H1 (cell line): ENCODE results near the gene CDKL1. TPM values are rescaled to one million over a fixed set of nuclear protein-coding genes. Genes with fewer than 3 reads are reported as not detected.

Experiments
- CTCF ChIA-PET: fragments of 300-600 bp; sonication (Branson Sonifier 250); formaldehyde crosslinking; loops from one replicate; lab custom pipeline; 2021; ENCODE audit not compliant: partially characterized antibody; lab: Charles Lee
- POLR2A ChIA-PET: fragments of 300-600 bp; sonication (Branson Sonifier 250); formaldehyde crosslinking; loops from one replicate; lab custom pipeline; 2021; ENCODE audit warnings: inconsistent platforms; ENCODE audit not compliant: partially characterized antibody; lab: Charles Lee
- DNase-seq, 2 experiments: peaks; one replicate each; pipeline versions ENCODE4 v3.0.0 to v3.0.0-alpha.2; 2010 to 2022; ENCODE audit warnings: low spot score in 2 of 2, low read depth in 1 of 2, mixed read lengths in 1 of 2
- FAIRE-seq: peaks from 2 replicates; lab custom pipeline; 2011; peaks lifted over from hg19 to GRCh38; lab: Jason Lieb, UNC
- H2AFZ ChIP-seq: 2 replicates; pipeline ENCODE4 v1.8.1; 2012; ENCODE audit warnings: low read length, inconsistent platforms
- H2AK5ac ChIP-seq: 2 replicates; pipeline ENCODE4 v1.6.1; 2013; ENCODE audit warnings: low read depth, low read length
- H2BK120ac ChIP-seq: replicated peaks from 2 replicates; pipeline ENCODE3; 2013; ENCODE audit warnings: low read depth, low read length, inconsistent platforms
- H2BK12ac ChIP-seq: 2 replicates; pipeline ENCODE4 v1.6.1; 2013; ENCODE audit warnings: low read depth, low read length
- H2BK15ac ChIP-seq: 2 replicates; pipeline ENCODE4 v1.6.1; 2013; ENCODE audit warnings: low read length
- H2BK20ac ChIP-seq: 2 replicates; pipeline ENCODE4 v1.6.1; 2013; ENCODE audit warnings: low read length
- H2BK5ac ChIP-seq: 2 replicates; pipeline ENCODE4 v1.6.1; 2013; ENCODE audit warnings: low read depth, low read length
- H3K14ac ChIP-seq: 2 replicates; pipeline ENCODE4 v1.6.1; 2013; ENCODE audit warnings: inconsistent platforms; ENCODE audit not compliant: insufficient read length
- H3K18ac ChIP-seq: 2 replicates; pipeline ENCODE4 v1.6.1; 2013; ENCODE audit warnings: low read length; ENCODE audit errors: extremely low read depth
- H3K23ac ChIP-seq: 2 replicates; pipeline ENCODE4 v1.6.1; 2013; ENCODE audit warnings: inconsistent platforms; ENCODE audit not compliant: insufficient read length
- H3K23me2 ChIP-seq: 2 replicates; pipeline ENCODE4 v1.6.1; 2013; ENCODE audit warnings: low read depth, low read length
- H3K27ac ChIP-seq: 2 replicates; pipeline ENCODE4 v1.6.1; 2011; ENCODE audit warnings: low read depth, low read length, inconsistent platforms
- H3K27me3 ChIP-seq, 4 experiments: replicated peaks in 1 of 4; 1 replicate in 1 of 4; 2 replicates in 3 of 4; pipeline versions ENCODE4 v1.6.1 to v1.8.1; 2011 to 2013; ENCODE audit warnings: low read length in 3 of 4, mild to moderate bottlenecking in 3 of 4, inconsistent platforms in 2 of 4, mixed read lengths in 2 of 4, moderate library complexity in 1 of 4; ENCODE audit not compliant: control insufficient read depth in 3 of 4, insufficient read depth in 3 of 4; ENCODE audit errors: extremely low read depth in 1 of 4
- H3K36me3 ChIP-seq, 4 experiments: 2 replicates each; pipeline versions ENCODE4 v1.6.1 to v1.8.1; 2011 to 2013; ENCODE audit warnings: mild to moderate bottlenecking in 4 of 4, low read length in 3 of 4, moderate library complexity in 2 of 4, control low read depth in 1 of 4, inconsistent platforms in 1 of 4; ENCODE audit not compliant: insufficient read depth in 4 of 4, control insufficient read depth in 2 of 4
- H3K4ac ChIP-seq: replicated peaks from 2 replicates; pipeline ENCODE3; 2013; ENCODE audit warnings: low read length, low read depth, mixed read lengths, inconsistent platforms; ENCODE audit not compliant: insufficient read length
- H3K4me1 ChIP-seq, 4 experiments: replicated peaks in 1 of 4; 1 replicate in 1 of 4; 2 replicates in 3 of 4; pipeline versions ENCODE4 v1.6.1 to v1.8.1; 2011 to 2013; ENCODE audit warnings: low read length in 3 of 4, inconsistent platforms in 2 of 4, mixed read lengths in 1 of 4; ENCODE audit not compliant: insufficient read depth in 4 of 4, control insufficient read depth in 3 of 4
- H3K4me2 ChIP-seq, 2 experiments: 2 replicates each; pipeline versions ENCODE4 v1.6.1 to v1.8.1; 2011 to 2013; ENCODE audit warnings: low read depth in 2 of 2, low read length in 2 of 2, control low read depth in 1 of 2, inconsistent platforms in 1 of 2, mild to moderate bottlenecking in 1 of 2; ENCODE audit not compliant: insufficient read depth in 1 of 2
- H3K4me3 ChIP-seq, 4 experiments: fragments of 200-600, 300-600 bp in 1 of 4; sonication (generic), shearing (Covaris generic), sonication (Bioruptor Twin) in 1 of 4; 2 replicates each; pipeline versions ENCODE4 v1.5.1 to v1.8.1; 2011 to 2016; ENCODE audit warnings: low read length in 4 of 4, low read depth in 3 of 4, control low read depth in 2 of 4, inconsistent platforms in 2 of 4, mild to moderate bottlenecking in 2 of 4, mixed read lengths in 1 of 4, moderate library complexity in 1 of 4; ENCODE audit not compliant: insufficient read depth in 2 of 4; ENCODE audit errors: extremely low read depth in 1 of 4
- H3K56ac ChIP-seq: replicated peaks from 2 replicates; pipeline ENCODE3; 2013; ENCODE audit warnings: low read depth, mild to moderate bottlenecking, mixed read lengths, low read length, inconsistent platforms; ENCODE audit not compliant: insufficient read length
- H3K79me1 ChIP-seq: 2 replicates; pipeline ENCODE4 v1.6.1; 2013; ENCODE audit warnings: low read depth, low read length, control low read depth
- H3K79me2 ChIP-seq, 2 experiments: 2 replicates each; pipeline versions ENCODE4 v1.6.1 to v1.8.1; 2012 to 2013; ENCODE audit warnings: low read length in 2 of 2, mild to moderate bottlenecking in 2 of 2, inconsistent platforms in 1 of 2; ENCODE audit not compliant: insufficient read depth in 2 of 2, control insufficient read depth in 1 of 2
- H3K9ac ChIP-seq, 4 experiments: replicated peaks in 1 of 4; 1 replicate in 1 of 4; 2 replicates in 3 of 4; pipeline versions ENCODE4 v1.6.1 to v1.8.1; 2011 to 2013; ENCODE audit warnings: low read depth in 3 of 4, low read length in 3 of 4, control low read depth in 2 of 4, mild to moderate bottlenecking in 2 of 4, moderate library complexity in 2 of 4, inconsistent platforms in 1 of 4; ENCODE audit errors: extremely low read depth in 1 of 4
- H3K9me3 ChIP-seq, 2 experiments: 2 replicates each; pipeline versions ENCODE4 v1.6.1 to v1.8.1; 2012 to 2013; ENCODE audit warnings: mild to moderate bottlenecking in 2 of 2, moderate library complexity in 2 of 2, control low read depth in 1 of 2, inconsistent platforms in 1 of 2, low read depth in 1 of 2, low read length in 1 of 2, mixed read lengths in 1 of 2; ENCODE audit not compliant: insufficient read depth in 2 of 2
- H4K20me1 ChIP-seq, 2 experiments: replicated peaks in 1 of 2; 2 replicates each; pipeline versions ENCODE3 to v1.8.1; 2011 to 2013; ENCODE audit warnings: inconsistent platforms in 2 of 2, low read length in 2 of 2, mild to moderate bottlenecking in 1 of 2; ENCODE audit not compliant: insufficient read depth in 2 of 2, control insufficient read depth in 1 of 2
- H4K5ac ChIP-seq: 2 replicates; pipeline ENCODE4 v1.6.1; 2013; ENCODE audit warnings: low read length, low read depth, mixed read lengths, inconsistent platforms; ENCODE audit not compliant: insufficient read length
- H4K8ac ChIP-seq: 2 replicates; pipeline ENCODE4 v1.8.0; 2013; ENCODE audit warnings: mild to moderate bottlenecking, moderate library complexity, low read length, inconsistent platforms; ENCODE audit not compliant: insufficient read depth; ENCODE audit errors: extremely low read depth
- H4K91ac ChIP-seq: replicated peaks from 2 replicates; pipeline ENCODE3; 2013; ENCODE audit warnings: low read length, mixed read lengths, inconsistent platforms; ENCODE audit not compliant: insufficient read length
- ASH2L ChIP-seq: fragments of 200-600, 300-600 bp; sonication (generic); IDR thresholded peaks from one replicate; pipeline ENCODE4 v1.7.1; 2017; ENCODE audit warnings: low read length
- CBX8 ChIP-seq: fragments of 300-800, 300-1000 bp; sonication (generic); IDR thresholded peaks from 2 replicates; pipeline ENCODE4 v1.7.1; 2016; ENCODE audit warnings: low read depth, low read length, borderline replicate concordance
- CTCF ChIP-seq, 3 experiments: IDR thresholded peaks; 1 replicate in 2 of 3; 2 replicates in 1 of 3; pipeline versions ENCODE4 v1.5.1 to v1.6.1; 2011; ENCODE audit warnings: low read length in 3 of 3, mild to moderate bottlenecking in 3 of 3, inconsistent platforms in 2 of 3, low read depth in 1 of 3, moderate library complexity in 1 of 3; ENCODE audit not compliant: insufficient read depth in 1 of 3; ENCODE audit errors: control extremely low read depth in 1 of 3
- EZH2 ChIP-seq: fragments of 200-600 bp; sonication (generic); IDR thresholded peaks from 2 replicates; pipeline ENCODE4 v1.7.1; 2012; ENCODE audit warnings: low read depth, mild to moderate bottlenecking, moderate library complexity, low read length, inconsistent platforms; ENCODE audit not compliant: severe bottlenecking
- JUN ChIP-seq: IDR thresholded peaks from 2 replicates; pipeline ENCODE4 v1.6.1; 2011; ENCODE audit warnings: low read depth, mild to moderate bottlenecking, improper control_type of control experiment, low read length
- NANOG ChIP-seq: IDR thresholded peaks from 2 replicates; pipeline ENCODE4 v1.6.1; 2011; ENCODE audit warnings: low read length, low read depth, mild to moderate bottlenecking, inconsistent platforms; ENCODE audit not compliant: insufficient read depth, poor library complexity, severe bottlenecking
- POLR2A ChIP-seq, 2 experiments: IDR thresholded peaks; 1 replicate in 1 of 2; 2 replicates in 1 of 2; pipeline ENCODE4 v1.6.1; 2011; ENCODE audit warnings: low read depth in 2 of 2, low read length in 2 of 2, mild to moderate bottlenecking in 2 of 2; ENCODE audit errors: control extremely low read depth in 1 of 2
- RBBP5 ChIP-seq: IDR thresholded peaks from 2 replicates; pipeline ENCODE4 v1.7.1; 2012; ENCODE audit warnings: low read depth, mild to moderate bottlenecking, inconsistent platforms, low read length, moderate library complexity, borderline replicate concordance
- RXRA ChIP-seq: IDR thresholded peaks from 2 replicates; pipeline ENCODE4 v1.6.1; 2011; ENCODE audit warnings: low read depth, mild to moderate bottlenecking, low read length, moderate library complexity; ENCODE audit not compliant: insufficient read depth
- TBP ChIP-seq: IDR thresholded peaks from 2 replicates; pipeline ENCODE4 v1.6.1; 2011; ENCODE audit warnings: low read depth, low read length, improper control_type of control experiment
- WGBS, 2 experiments: shearing (Covaris generic) in 1 of 2; methylation state at CpG; one replicate each; pipeline versions ENCODE4 v1.1.6 to v1.1.7; 2013 to 2015; ENCODE audit warnings: low lambda C conversion rate in 2 of 2, mixed read lengths in 2 of 2, inconsistent platforms in 1 of 2, low coverage in 1 of 2, missing lambda C conversion rate in 1 of 2; ENCODE audit not compliant: insufficient replicate concordance in 2 of 2, insufficient coverage in 1 of 2, insufficient read length in 1 of 2; ENCODE audit errors: extremely low coverage in 1 of 2, missing lambda C conversion rate in 1 of 2; 5-methylcytosine and 5-hydroxymethylcytosine counted together
- polyA plus RNA-seq, 7 experiments: library from polyadenylated mRNA; depleted of rRNA in 3 of 7; stranded (reverse) in 5 of 7; unstranded in 2 of 7; fragments of >200 nt in 5 of 7; fragments of 200-250 nt in 2 of 7; gene quantifications; 1 replicate in 5 of 7; 2 replicates in 1 of 7; 4 replicates in 1 of 7; pipeline versions ENCODE4 v1.2.1 to v1.2.3, GENCODE V29; 2011 to 2013; ENCODE audit warnings: missing spikeins in 2 of 7, mixed read lengths in 2 of 7
- total RNA-seq: library from RNA; stranded (reverse); fragmentation: NEBNext Ultra II Directional; extraction: Animal tissue kit (Norgen Biotek cat#: 25700); gene quantifications from 2 replicates; pipeline ENCODE4 v1.2.1, GENCODE V29; 2021
- TF ChIP-seq, protein P1 (sequence below): IDR thresholded peaks from 2 replicates; pipeline ENCODE4 v1.6.1; 2012; ENCODE audit warnings: inconsistent platforms

The CDKL1 gene
- total and polyA plus RNA-seq, 2 of the 8 experiments (the other 6 are each of a cell fraction or from before 2014, with no cell fraction given) = 1.2 to 2.2 TPM

GRCh38 chr14:50410071-50410470, 13.4 kb upstream of the CDKL1 start:
- H3K4ac ChIP-seq = no peak overlapping the region
- no peak overlapping the region for H2BK120ac ChIP-seq
- 94% methylated on average over 3 of the region's 3 CpGs; no CpG with 5 or more reads in 1 of the 2 experiments for WGBS, 2 experiments
- no peaks in the 10 kb centered on the region for H3K36me3 ChIP-seq
- FAIRE-seq (no peak), DNase-seq (no peak)
- H4K8ac ChIP-seq = no peak overlapping the region
- H3K4me1 ChIP-seq = no peaks in the 10 kb centered on the region
- no peak overlapping the region for H3K27ac ChIP-seq
- H2BK12ac ChIP-seq = no peak overlapping the region
- H2BK5ac ChIP-seq = no peak overlapping the region
- H3K18ac ChIP-seq = no peak overlapping the region
- no peak overlapping the region for H4K91ac ChIP-seq
- no peak overlapping the region for H3K23ac ChIP-seq
- ChIA-PET CTCF (interaction anchor here (1.2 kb wide), 2 partner anchors 8 to 11 kb away, joined by 4 to 5 read pairs; no protein-coding TSS in a partner anchor), POLR2A (interaction anchor here (1.7 to 2.4 kb wide), 2 partner anchors 9 to 11 kb away, joined by 3 to 8 read pairs; no protein-coding TSS in a partner anchor)
- no peaks in the 10 kb centered on the region for H3K23me2 ChIP-seq
- no peak overlapping the region for H4K5ac ChIP-seq
- H3K79me2 ChIP-seq = no peaks in the 10 kb centered on the region
- no peaks in the 10 kb centered on the region for H3K27me3 ChIP-seq
- H4K20me1 ChIP-seq = no peaks in the 10 kb centered on the region
- H2AFZ ChIP-seq = no peak overlapping the region
- H3K4me3 ChIP-seq = no peak overlapping the region
- H3K4me2 ChIP-seq = no peak overlapping the region
- no peak overlapping the region for H2AK5ac ChIP-seq
- H2BK15ac ChIP-seq = no peak overlapping the region
- no peak overlapping the region for H3K56ac ChIP-seq
- no peaks in the 10 kb centered on the region for H3K79me1 ChIP-seq
- no peaks in the 10 kb centered on the region; a peak in 1 of 4 replicates for H3K9me3 ChIP-seq
- no peak overlapping the region for H3K9ac ChIP-seq
- no peak overlapping the region for H3K14ac ChIP-seq
- no peak overlapping the region for H2BK20ac ChIP-seq
- TF ChIP-seq RBBP5 = no peak
- TF ChIP-seq JUN = no peak
- no peak for TF ChIP-seq ASH2L
- TF ChIP-seq, protein P1, sequence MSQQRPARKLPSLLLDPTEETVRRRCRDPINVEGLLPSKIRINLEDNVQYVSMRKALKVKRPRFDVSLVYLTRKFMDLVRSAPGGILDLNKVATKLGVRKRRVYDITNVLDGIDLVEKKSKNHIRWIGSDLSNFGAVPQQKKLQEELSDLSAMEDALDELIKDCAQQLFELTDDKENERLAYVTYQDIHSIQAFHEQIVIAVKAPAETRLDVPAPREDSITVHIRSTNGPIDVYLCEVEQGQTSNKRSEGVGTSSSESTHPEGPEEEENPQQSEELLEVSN = no peak
- TF ChIP-seq CTCF (IDR thresholded peaks at IDR 0.05; ENCODE audit: control extremely low read depth in 1 of 3, insufficient read depth in 1 of 3, low read depth in 1 of 3, low read length in 3 of 3) = no peak
- no peak for TF ChIP-seq RXRA
- no peak for TF ChIP-seq EZH2
- no peak for TF ChIP-seq TBP
- TF ChIP-seq CBX8 = no peak
- no peak for TF ChIP-seq POLR2A (IDR thresholded peaks at IDR 0.05; ENCODE audit: control extremely low read depth in 1 of 2, low read depth in 2 of 2, low read length in 2 of 2)
- no peak for TF ChIP-seq NANOG
